Activated CD4-positive, alpha-beta T cell treated with anti-CD3 and anti-CD28 coated beads, Interleukin-2, Interleukin-6, amounts not matched to agents 100 ng/mL and 50 ng/mL, durations not matched to agents 16 hours and 8 hours (primary cell): ENCODE results near the gene EMP1.
A peak's percentile ranks its signal among the peaks of the same experiment; 100 is the strongest.

Experiments used
- DNase-seq: peaks from one replicate; pipeline ENCODE4 v3.0.0-alpha.2; 2020

Gene EMP1

GRCh38 chr12:13198241-13198640 is 1.7 kb downstream of the EMP1 start:
- no peak for DNase-seq

DNA sequence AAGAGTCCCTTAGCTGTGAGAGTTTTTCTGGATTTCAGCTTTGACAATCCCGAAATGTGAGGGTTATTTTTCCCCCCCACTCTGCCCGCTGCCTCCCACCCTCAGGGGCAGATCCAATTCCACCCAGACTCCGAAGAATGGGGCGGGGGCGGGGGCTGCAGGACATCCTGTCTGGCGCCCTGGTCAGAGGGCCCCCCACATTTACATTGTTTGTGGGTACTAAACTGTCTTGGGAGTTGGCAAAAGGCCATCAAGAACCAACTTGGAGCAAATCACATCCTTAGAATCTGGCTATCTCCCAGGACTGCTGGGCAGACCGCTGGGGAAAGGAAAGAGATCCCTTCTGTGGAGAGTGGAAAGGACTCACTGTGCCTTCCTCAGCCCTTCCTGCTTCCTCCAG is 2.4 kb downstream of the EMP1 start:
- DNase-seq: no peak

- no peak for DNase-seq
Measured at GRCh38 chr12:13199592-13199991, 3.1 kb downstream of the EMP1 start.

DNA sequence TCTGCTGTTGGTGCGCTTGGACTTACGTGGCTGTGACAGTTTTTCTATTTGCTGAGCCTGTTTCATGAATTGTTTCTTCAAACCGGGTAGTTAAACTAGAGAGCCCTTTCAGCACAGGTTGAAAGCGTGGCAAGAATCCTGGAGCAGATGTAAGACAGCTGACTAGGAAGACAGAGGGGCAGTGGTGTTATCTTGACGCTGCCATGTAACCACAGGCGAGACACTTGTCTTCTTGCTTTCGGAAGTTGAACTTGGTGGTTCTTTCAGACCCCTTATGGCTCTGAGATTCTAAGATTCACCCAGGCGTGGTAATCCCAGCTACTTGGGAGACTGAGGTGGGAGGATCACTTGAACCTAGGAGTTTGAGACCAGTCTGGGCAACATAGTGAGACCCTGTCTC is 4.3 kb downstream of the EMP1 start:
- DNase-seq: no peak

DNA sequence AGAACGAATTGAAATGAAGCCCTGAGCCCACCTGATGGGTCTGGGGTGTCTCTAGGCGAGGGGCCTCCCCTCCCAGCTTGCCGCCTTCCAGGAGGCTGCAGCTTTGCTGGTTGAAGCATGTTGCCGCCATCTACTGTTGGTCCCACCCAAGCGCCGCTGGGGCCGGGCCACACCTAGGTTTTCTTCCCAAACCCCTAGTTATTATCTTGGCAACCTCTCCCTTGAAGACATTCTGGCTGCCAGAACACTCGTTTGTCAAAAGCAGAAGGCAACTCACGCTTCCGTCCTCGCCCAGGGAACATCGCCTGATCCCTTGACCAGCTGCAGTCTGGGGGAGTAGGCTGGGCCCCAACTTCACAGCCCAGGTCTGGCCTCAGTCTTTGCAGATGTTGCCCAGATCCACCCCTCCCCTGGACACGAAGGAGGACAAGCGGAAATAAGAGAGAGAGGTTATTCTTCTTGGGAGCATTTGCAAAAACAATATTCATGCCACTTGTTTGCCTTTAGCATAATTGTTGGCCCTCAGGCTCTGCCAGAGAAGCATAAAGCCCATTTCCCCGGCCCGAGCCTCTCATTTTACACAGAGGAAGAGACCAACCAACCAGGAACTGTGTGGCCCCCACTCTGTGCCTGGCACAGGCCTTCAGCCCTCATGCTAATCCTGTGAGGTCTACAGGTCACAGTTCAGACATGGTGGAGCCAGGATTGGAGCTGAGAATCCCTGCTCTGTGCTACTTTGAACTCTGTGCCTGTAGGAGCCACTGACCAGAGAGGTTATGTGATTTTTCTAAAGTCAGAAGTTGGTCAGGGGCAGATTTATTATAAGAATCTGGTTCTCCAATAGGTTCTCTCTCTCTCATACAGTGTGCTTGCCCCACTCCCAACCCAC is 6.8 kb downstream of the EMP1 start:
- DNase-seq: no peak

DNA sequence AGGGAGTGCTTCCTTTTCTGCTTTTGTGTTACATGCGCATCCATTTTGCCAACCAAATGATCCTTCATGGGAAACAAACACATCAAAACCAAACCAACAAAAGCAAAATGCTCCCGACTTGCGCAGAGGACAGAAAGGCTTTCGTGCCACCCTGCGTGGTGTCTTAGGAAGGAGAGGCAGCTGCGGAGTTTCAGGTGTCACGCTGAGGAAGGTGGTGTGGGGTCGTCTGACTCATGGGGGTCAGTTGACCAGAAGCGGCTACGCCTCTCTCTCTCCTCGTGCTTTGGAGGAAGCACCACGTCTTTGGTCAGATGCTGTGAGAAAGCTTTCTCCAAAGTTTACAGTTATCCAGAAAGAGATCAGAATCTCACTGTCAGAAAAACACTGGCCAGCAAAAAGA is 7.9 kb downstream of the EMP1 start:
- DNase-seq: no peak

DNA sequence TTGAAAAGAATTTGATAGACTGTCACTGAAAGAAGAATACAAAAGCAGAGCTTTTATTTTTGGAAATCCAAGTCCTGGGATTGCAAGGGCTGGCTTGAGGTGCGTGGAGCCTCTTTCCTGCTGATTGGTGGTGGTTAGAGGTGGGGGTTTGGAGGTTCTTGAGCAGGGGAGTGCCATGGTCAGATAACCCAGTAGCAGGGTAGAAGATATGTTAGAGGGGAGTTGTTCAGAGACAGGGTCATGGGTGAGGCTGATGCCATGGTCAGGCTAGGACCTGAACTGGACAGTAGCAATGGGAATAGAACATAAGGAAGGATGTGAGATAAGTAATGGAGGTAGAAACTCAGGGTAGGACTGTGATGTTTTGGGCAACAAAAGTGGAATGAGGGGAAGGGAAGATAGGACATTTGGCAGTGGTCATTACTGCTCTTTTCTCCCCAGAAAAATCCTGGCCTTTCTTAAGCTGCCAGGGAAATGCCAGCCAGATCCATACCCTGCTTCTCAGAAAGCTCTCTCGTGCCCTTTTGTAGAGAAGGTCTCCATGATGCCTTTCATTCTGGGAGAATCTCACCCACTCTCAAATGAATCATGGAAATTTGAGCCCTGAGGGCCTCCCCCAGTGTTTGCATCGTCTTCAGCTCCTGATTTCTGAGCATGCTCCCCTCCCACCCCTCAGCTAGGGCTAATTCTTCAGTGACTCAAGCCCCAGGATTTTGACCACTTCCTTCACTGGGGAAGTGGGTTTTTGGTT is 9.5 kb downstream of the EMP1 start:
- DNase-seq: peak; percentile 32

DNA sequence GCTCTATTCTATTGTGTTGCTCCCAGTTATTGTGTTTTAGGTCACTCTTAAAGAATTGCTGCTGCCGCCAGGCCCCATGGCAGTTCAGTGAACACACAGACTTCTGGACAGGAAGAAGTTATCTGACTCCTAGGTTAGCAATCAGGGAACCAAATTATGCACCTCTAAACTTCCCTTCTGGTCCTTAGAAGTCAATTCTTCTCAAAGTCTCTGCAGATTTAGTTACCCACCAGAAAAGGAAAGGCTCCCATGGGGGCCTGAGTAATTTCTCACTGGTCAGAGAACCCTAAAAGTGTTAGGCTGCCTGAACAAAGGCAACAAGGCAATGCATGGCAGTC is 10.0 kb downstream of the EMP1 start:
- DNase-seq: no peak

GRCh38 chr12:13208533-13209435 is 12.3 kb downstream of the EMP1 start:
- no peak for DNase-seq

DNA sequence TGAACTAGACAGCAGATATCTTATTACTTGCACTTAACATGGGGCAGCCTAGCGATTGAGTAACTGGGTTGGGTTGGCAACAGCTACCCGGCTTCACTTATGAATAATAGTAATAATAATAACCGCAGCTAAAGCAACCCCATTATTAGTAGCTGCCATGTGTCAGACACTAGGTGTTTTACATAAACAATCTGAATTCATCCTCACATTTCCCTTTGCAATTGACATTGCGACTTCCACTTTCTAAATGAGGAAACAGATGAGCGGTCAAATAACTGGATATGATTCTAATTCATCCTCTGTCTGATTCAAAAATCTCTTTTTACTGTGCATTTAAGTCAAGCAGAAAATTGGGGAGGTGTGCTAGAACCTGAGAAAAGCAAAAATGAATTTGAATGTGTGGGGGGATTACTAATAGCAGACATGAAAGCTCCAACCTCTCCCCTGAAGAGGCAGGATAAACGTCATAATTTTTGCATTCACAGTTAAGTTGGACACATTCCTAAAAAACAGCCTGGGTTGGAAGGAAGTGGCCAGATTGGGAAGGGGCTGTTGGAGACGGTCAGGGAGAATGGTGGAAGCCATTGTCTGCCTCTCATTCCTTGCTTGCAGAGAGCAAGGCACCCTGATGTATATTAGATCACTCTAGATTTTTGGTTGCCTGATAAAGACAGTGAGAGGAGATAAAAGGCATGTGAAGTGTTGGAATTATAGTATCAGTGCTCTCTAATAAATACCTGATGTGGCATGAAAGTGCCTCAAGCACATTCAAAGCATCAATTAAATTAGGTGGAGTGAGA is 13.1 kb downstream of the EMP1 start:
- peak; percentile 29 for DNase-seq

DNA sequence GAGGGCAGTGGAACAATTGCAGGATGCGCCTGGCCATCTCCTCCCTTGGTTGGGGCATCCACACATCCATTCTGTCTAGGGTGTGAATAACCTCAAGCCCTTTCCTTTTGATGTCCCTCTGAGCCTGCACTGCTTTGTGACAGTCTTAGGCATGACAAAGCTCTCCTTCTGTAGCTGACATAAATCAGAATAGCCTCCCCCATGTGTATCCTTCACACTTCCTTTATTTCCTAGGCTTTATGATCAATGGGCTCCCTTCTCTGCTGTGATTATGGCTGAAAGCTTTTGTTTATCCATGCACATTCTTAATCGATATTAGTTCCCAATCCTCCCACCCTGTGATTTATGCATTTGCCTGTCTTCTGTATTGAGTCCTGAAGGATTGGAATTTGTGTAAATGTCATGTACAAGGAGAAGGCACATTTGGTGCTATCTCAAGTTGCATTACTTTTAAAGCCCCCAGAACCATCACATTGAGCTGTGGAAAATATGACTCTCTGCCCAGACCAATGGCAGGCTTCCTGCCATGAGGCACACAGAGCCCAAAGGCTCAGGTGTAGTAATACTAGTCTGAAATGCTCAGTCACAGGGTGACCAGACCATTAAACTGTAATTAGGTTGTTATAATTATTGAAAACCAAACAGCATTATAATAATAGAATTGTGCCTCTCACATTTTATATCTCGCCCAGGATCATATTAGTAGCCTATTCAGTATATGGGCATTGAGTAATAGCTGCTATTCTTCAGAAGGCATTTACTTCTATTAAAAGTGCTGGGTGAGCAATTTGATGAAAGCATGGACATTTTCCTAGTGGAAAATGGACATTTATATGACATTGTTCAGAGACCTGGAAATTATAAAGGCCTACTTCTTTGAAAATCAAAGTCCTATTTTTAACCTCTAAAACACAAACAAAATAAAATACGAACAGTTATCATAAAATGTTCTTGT is 14.0 kb downstream of the EMP1 start:
- peak; percentile 40 for DNase-seq

GRCh38 chr12:13211191-13211858 is 14.8 kb downstream of the EMP1 start:
- peak; percentile 57 for DNase-seq

DNA sequence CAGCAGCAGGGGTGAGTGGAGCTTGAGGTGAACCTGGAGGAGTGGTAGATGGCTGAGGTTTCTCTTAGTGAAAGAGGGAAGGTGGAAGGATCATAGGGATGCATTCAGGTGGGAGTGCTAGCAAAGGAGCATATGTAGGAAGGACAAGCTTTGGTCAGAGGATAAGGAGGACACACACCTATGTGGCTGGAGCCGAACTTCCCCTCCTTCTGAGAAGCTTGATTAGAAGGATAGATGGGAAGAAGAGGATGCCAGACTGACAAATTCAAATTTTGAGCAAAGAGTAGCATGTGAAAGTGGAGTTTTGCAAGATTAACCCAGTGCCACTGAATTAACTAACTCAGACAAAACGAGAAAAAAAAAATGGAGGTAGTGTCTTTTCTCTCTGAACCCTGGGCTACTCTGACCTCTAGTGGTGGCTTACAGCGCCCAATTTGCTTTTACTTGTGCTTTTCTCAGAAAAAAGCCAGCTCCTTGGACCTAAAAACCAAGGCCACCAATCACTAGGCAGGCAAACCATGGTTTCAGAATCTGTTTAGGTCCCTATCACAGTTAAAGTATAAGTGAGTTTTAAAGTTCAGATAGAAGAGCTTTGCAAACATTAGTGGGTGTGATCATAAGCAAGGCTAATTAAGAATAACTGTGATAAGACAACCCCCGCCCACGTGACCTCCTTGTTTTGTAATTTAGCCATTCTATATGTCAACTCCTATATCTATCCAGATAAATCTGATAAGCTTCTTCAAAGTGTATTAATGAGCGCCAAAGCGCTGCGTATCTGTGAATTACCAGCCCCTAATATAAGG is 15.5 kb downstream of the EMP1 start:
- DNase-seq: peak; percentile 82

- no peak for DNase-seq
Measured at GRCh38 chr12:13215056-13215455, 18.5 kb downstream of the EMP1 start.

- DNase-seq: no peak
Measured at GRCh38 chr12:13218641-13219040, 22.1 kb downstream of the EMP1 start.

DNA sequence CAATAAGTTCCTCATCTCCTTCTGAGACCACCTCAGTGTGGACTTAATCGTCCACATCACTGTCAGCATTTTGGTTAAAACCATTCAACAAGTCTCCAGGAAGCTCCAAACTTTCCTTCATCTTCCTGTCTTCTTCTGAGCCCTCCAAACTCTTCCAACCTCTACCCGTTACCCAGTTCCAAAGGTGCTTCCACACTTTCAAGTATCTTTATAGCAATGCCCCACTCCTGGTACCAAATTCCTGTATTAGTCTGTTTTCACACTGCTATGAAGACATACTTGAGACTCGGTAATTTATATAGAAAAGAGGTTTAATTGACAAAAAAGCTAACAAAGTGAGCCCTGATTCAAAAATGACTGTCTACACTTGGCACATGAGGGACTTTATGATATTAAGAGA is 22.8 kb downstream of the EMP1 start:
- no peak for DNase-seq

- DNase-seq: no peak
Measured at GRCh38 chr12:13220838-13221237, 24.3 kb downstream of the EMP1 start.

DNA sequence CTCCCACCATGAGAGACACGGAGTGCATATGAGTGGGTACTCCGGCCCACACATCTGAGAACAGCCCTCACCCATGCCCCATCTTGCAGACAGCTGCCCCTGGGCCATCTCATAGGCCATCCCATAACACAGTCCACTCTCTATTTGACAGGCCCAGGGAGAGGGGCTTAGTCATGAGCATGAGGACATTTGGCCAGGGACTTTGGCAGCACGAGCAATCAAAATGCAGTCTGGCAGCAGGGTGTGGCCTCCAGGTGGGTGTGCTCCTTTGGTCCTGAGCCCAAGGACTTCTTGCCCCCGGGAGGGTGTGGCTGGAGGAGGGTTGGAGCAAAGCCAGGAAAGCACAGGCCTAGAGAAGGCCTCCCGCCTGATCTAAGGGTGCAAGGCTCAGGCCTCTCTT is 25.6 kb downstream of the EMP1 start:
- no peak for DNase-seq

- DNase-seq: no peak
Measured at GRCh38 chr12:13223179-13223804, 26.8 kb downstream of the EMP1 start.
